ENCODE measurements around the gene GTF2F1. TPM values are rescaled to one million over a fixed set of nuclear protein-coding genes. Genes with fewer than 3 reads are reported as not detected.

Gene GTF2F1
- total RNA-seq, 1 experiment from 2014 or later: 67.2 TPM

DNA sequence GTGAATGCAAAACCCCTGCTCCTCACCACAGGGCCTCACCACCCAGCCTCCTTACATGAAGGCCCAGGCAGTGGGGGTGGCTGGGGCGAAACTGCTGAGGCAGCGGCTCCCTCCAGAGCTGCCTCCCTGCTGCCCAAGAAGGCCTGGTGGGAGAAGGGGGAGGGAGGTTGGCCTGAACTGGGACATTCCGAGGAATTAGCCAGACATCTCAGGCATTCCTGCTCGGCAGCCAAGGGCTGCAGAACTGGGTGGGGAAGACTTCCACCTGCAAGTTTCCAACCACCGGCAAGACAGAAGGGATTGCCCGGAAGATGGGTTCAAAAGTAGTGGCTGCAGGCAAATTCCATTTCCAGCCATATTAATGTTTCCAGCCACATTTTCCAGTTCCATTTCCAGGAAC is 14.9 kb downstream of the GTF2F1 start:
- Histone ChIP-seq H3K9ac (ENCODE audit: extremely low read depth, insufficient read length, low read length) (no peak overlapping the region), H3T11ph (ENCODE audit: low read length) (no peak overlapping the region), H3K56ac (ENCODE audit: insufficient read length, low read depth, low read length) (no peak overlapping the region), H3K27me3 (ENCODE audit: insufficient read depth, low read length) (no peaks in the 10 kb centered on the region), H3K27ac (ENCODE audit: insufficient read length, low read depth, low read length) (no peak overlapping the region), H4K91ac (ENCODE audit: insufficient read length, low read depth, low read length) (no peak overlapping the region), H4K20me1 (ENCODE audit: control insufficient read depth, insufficient read depth, insufficient read length) (no peaks in the 10 kb centered on the region), H2BK120ac (ENCODE audit: low read depth, low read length, poor library complexity, severe bottlenecking) (no peak overlapping the region), H4K5ac (ENCODE audit: insufficient read length, low read depth, low read length) (no peak overlapping the region), H2BK20ac (ENCODE audit: low read depth, low read length, poor library complexity, severe bottlenecking) (no peak overlapping the region), H2BK12ac (ENCODE audit: insufficient read length, low read depth, low read length) (no peak overlapping the region), H3K4me1 (ENCODE audit: insufficient read depth, low read length) (no peaks in the 10 kb centered on the region), H3K79me1 (ENCODE audit: insufficient read depth, low read depth, low read length, poor library complexity, severe bottlenecking) (no peaks in the 10 kb centered on the region), H3K4me2 (ENCODE audit: insufficient read depth, insufficient read length, low read length) (no peak overlapping the region), H2BK15ac (ENCODE audit: low read depth, low read length) (no peak overlapping the region), H2BK5ac (ENCODE audit: insufficient read length, low read length) (no peak overlapping the region), H3K23me2 (ENCODE audit: insufficient read length, low read depth, low read length, poor library complexity, severe bottlenecking) (no peaks in the 10 kb centered on the region), H3K23ac (ENCODE audit: insufficient read length, low read depth, low read length) (no peak overlapping the region), H3K79me2 (ENCODE audit: insufficient read depth, low read length) (no peaks in the 10 kb centered on the region), H3K9me3 (ENCODE audit: control insufficient read depth, low read depth, low read length) (no peaks in the 10 kb centered on the region), H3K14ac (ENCODE audit: insufficient read depth, low read length) (no peak overlapping the region), H3K18ac (ENCODE audit: insufficient read length, low read depth, low read length) (no peak overlapping the region), H2AFZ (ENCODE audit: low read length) (no peak overlapping the region), H4K8ac (replicated peaks; ENCODE audit: insufficient read length, low read depth, low read length) (no peak overlapping the region), H2AK5ac (ENCODE audit: insufficient read length, low read length) (no peak overlapping the region), H3K4ac (ENCODE audit: low read depth, low read length) (no peak overlapping the region)
- Mint-ChIP-seq H3K4me3 (no peak overlapping the region), H3K27me3 (ENCODE audit: low read depth) (no peaks in the 10 kb centered on the region), H3K36me3 (ENCODE audit: insufficient read depth in 1 of 3, low read depth in 3 of 3) (peaks cover 34 to 45% (median 43%) of the 10 kb centered on the region in 3 experiments), H3K9me3 (peaks cover 4% of the 10 kb centered on the region in 2 experiments; a peak in 4 of 5 replicates), H3K27ac (0 out of 7 replicates have a peak overlapping the region, but pooled peaks of 1 of the 3 experiments have one; percentile 28), H3K4me1 (peaks cover 7 to 20% of the 10 kb centered on the region in 2 experiments)
- DNase-seq: no peak
- TF ChIP-seq, protein P1, sequence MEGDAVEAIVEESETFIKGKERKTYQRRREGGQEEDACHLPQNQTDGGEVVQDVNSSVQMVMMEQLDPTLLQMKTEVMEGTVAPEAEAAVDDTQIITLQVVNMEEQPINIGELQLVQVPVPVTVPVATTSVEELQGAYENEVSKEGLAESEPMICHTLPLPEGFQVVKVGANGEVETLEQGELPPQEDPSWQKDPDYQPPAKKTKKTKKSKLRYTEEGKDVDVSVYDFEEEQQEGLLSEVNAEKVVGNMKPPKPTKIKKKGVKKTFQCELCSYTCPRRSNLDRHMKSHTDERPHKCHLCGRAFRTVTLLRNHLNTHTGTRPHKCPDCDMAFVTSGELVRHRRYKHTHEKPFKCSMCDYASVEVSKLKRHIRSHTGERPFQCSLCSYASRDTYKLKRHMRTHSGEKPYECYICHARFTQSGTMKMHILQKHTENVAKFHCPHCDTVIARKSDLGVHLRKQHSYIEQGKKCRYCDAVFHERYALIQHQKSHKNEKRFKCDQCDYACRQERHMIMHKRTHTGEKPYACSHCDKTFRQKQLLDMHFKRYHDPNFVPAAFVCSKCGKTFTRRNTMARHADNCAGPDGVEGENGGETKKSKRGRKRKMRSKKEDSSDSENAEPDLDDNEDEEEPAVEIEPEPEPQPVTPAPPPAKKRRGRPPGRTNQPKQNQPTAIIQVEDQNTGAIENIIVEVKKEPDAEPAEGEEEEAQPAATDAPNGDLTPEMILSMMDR (conservative IDR thresholded peaks at IDR 0.05): no peak
- no CpG with 5 or more reads among the region's 6 CpGs for WGBS (ENCODE audit: extremely low coverage, insufficient read length, low lambda C conversion rate)
